ENCODE data around the gene ZNF418.
"Not testable (repeated sequence)": the region's sequence is repeated elsewhere in the genome, so short reads cannot be mapped to it uniquely, and the experiment has no call there.

ZNF418 gene

DNA sequence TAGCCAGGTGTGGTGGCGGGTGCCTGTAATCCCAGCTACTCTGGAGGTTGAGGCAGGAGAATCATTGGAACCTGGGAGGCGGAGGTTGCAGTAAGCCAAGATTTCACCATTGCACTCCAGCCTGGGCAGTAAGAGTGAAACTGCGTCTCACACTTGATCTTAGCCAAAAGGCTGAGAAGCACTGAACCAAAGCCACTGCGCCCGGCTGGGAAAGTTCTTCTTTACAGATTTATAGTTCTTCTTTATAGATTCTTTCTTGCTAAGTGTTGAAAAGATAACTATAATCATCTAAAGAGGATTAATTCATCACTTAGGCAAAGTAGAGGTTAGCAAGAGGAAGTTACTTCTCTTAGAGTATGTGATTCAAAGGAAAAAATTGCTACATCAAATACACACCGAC, 29.9 kb downstream of the ZNF418 start:
- no peak for DNase-seq
- H3K9ac ChIP-seq (ENCODE audit: low read depth, low read length): no peak overlapping the region
- no peak overlapping the region for H3K4me3 ChIP-seq (ENCODE audit: low read depth in 1 of 2, low read length in 2 of 2)
- H3K27me3 ChIP-seq (ENCODE audit: insufficient read depth, low read length, poor library complexity): no peaks in the 10 kb centered on the region
- TF ChIP-seq, protein P1, sequence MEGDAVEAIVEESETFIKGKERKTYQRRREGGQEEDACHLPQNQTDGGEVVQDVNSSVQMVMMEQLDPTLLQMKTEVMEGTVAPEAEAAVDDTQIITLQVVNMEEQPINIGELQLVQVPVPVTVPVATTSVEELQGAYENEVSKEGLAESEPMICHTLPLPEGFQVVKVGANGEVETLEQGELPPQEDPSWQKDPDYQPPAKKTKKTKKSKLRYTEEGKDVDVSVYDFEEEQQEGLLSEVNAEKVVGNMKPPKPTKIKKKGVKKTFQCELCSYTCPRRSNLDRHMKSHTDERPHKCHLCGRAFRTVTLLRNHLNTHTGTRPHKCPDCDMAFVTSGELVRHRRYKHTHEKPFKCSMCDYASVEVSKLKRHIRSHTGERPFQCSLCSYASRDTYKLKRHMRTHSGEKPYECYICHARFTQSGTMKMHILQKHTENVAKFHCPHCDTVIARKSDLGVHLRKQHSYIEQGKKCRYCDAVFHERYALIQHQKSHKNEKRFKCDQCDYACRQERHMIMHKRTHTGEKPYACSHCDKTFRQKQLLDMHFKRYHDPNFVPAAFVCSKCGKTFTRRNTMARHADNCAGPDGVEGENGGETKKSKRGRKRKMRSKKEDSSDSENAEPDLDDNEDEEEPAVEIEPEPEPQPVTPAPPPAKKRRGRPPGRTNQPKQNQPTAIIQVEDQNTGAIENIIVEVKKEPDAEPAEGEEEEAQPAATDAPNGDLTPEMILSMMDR (IDR thresholded peaks at IDR 0.05; ENCODE audit: borderline replicate concordance, extremely low read depth, low read length, poor library complexity, severe bottlenecking): no peak
- peaks cover 21% of the 10 kb centered on the region for H3K36me3 ChIP-seq (ENCODE audit: insufficient read depth, low read length)
- no peaks in the 10 kb centered on the region for H3K4me1 ChIP-seq (ENCODE audit: insufficient read depth, low read length)
- H3K9me3 ChIP-seq (ENCODE audit: insufficient read depth, low read length, severe bottlenecking): no peaks in the 10 kb centered on the region
- H3K27ac ChIP-seq (ENCODE audit: low read length): no peak overlapping the region
- no peak overlapping the region for H3K4me2 ChIP-seq (ENCODE audit: insufficient read depth, low read length)
- H4K20me1 ChIP-seq (ENCODE audit: insufficient read depth, low read length): no peaks in the 10 kb centered on the region
- no peak for ATAC-seq (ENCODE audit: insufficient read depth, low read depth)
- no peak overlapping the region for H2AFZ ChIP-seq (ENCODE audit: low read depth, low read length)
- peaks cover 9% of the 10 kb centered on the region; the same call in 1 of the 2 replicates for H3K79me2 ChIP-seq (ENCODE audit: insufficient read depth, low read length)

GRCh38 chr19:57903618-57904184, 31.5 kb downstream of the ZNF418 start:
- Histone ChIP-seq H3K4me3 (ENCODE audit: low read depth in 1 of 2, low read length in 2 of 2) (no peak overlapping the region), H2AFZ (ENCODE audit: low read depth, low read length) (no peak overlapping the region), H3K9me3 (ENCODE audit: insufficient read depth, low read length, severe bottlenecking) (no peaks in the 10 kb centered on the region), H3K9ac (ENCODE audit: low read depth, low read length) (no peak overlapping the region), H3K4me2 (ENCODE audit: insufficient read depth, low read length) (no peak overlapping the region), H3K27ac (ENCODE audit: low read length) (no peak overlapping the region), H3K4me1 (ENCODE audit: insufficient read depth, low read length) (no peaks in the 10 kb centered on the region), H3K27me3 (ENCODE audit: insufficient read depth, low read length, poor library complexity) (no peaks in the 10 kb centered on the region), H3K79me2 (ENCODE audit: insufficient read depth, low read length) (peaks cover 9% of the 10 kb centered on the region; the same call in 1 of the 2 replicates), H4K20me1 (ENCODE audit: insufficient read depth, low read length) (no peaks in the 10 kb centered on the region), H3K36me3 (ENCODE audit: insufficient read depth, low read length) (peaks cover 16% of the 10 kb centered on the region)
- no peak for DNase-seq
- no peak for ATAC-seq (ENCODE audit: insufficient read depth, low read depth)
- TF ChIP-seq EZH2 (IDR thresholded peaks at IDR 0.05; ENCODE audit: borderline replicate concordance, low read depth, low read length, severe bottlenecking): no peak
- TF ChIP-seq, protein P1 (IDR thresholded peaks at IDR 0.05; ENCODE audit: borderline replicate concordance, extremely low read depth, low read length, poor library complexity, severe bottlenecking): no peak

DNA sequence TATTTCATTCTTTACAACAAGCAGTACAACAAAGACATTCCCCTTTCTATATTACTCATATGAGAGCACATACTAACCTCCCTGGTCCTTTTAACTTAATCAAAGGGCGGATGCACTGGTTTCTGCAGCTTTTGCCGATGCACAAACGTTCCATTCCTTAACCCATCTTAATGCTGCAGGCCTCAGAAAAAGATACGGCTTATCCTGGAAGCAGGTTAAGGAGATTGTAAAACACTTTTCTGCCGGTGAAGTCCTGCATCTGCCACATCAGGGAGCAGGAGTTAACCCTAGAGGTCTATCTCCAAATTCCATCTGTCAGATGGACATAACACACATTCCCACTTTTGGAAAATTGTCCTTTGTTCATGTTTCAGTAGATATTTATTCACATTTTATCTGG, 34.9 kb downstream of the ZNF418 start:
- no peak for TF ChIP-seq EZH2 (IDR thresholded peaks at IDR 0.05; ENCODE audit: borderline replicate concordance, low read depth, low read length, severe bottlenecking)
- TF ChIP-seq, protein P1 (IDR thresholded peaks at IDR 0.05; ENCODE audit: borderline replicate concordance, extremely low read depth, low read length, poor library complexity, severe bottlenecking): no peak

GRCh38 chr19:57890706-57891105, 44.5 kb downstream of the ZNF418 start:
- Histone ChIP-seq H3K4me1 (ENCODE audit: insufficient read depth, low read length) (peaks cover 27% of the 10 kb centered on the region), H3K79me2 (ENCODE audit: insufficient read depth, low read length) (peaks cover 31% of the 10 kb centered on the region), H3K36me3 (ENCODE audit: insufficient read depth, low read length) (peaks cover 12% of the 10 kb centered on the region)
- H2AFZ ChIP-seq (ENCODE audit: low read depth, low read length); H4K20me1 ChIP-seq (ENCODE audit: insufficient read depth, low read length); H3K4me3 ChIP-seq (ENCODE audit: low read depth in 1 of 2, low read length in 2 of 2); H3K27ac ChIP-seq (ENCODE audit: low read length); H3K9me3 ChIP-seq (ENCODE audit: insufficient read depth, low read length, severe bottlenecking); DNase-seq; H3K27me3 ChIP-seq (ENCODE audit: insufficient read depth, low read length, poor library complexity); H3K9ac ChIP-seq (ENCODE audit: low read depth, low read length); H3K4me2 ChIP-seq (ENCODE audit: insufficient read depth, low read length); ATAC-seq (ENCODE audit: insufficient read depth, low read depth): not testable (repeated sequence)

More for the DNA sequence above, 34.9 kb downstream of the ZNF418 start:
- Histone ChIP-seq H3K4me2 (ENCODE audit: insufficient read depth, low read length) (no peak overlapping the region), H3K4me3 (ENCODE audit: low read depth in 1 of 2, low read length in 2 of 2) (no peak overlapping the region), H3K27me3 (ENCODE audit: insufficient read depth, low read length, poor library complexity) (no peaks in the 10 kb centered on the region), H2AFZ (ENCODE audit: low read depth, low read length) (no peak overlapping the region), H3K27ac (ENCODE audit: low read length) (no peak overlapping the region), H3K9me3 (ENCODE audit: insufficient read depth, low read length, severe bottlenecking) (no peaks in the 10 kb centered on the region), H4K20me1 (ENCODE audit: insufficient read depth, low read length) (no peaks in the 10 kb centered on the region), H3K4me1 (ENCODE audit: insufficient read depth, low read length) (no peaks in the 10 kb centered on the region), H3K36me3 (ENCODE audit: insufficient read depth, low read length) (no peaks in the 10 kb centered on the region), H3K79me2 (ENCODE audit: insufficient read depth, low read length) (0 out of 2 replicates have a peak, but pooled peaks cover 4% of the 10 kb centered on the region), H3K9ac (ENCODE audit: low read depth, low read length) (no peak overlapping the region)
- ATAC-seq (ENCODE audit: insufficient read depth, low read depth) (no peak), DNase-seq (no peak)
